Measurements from ENCODE around the gene SCIMP.
"Not testable (repeated sequence)": the region's sequence is repeated elsewhere in the genome, so short reads cannot be mapped to it uniquely, and the experiment has no call there.

Gene SCIMP

DNA sequence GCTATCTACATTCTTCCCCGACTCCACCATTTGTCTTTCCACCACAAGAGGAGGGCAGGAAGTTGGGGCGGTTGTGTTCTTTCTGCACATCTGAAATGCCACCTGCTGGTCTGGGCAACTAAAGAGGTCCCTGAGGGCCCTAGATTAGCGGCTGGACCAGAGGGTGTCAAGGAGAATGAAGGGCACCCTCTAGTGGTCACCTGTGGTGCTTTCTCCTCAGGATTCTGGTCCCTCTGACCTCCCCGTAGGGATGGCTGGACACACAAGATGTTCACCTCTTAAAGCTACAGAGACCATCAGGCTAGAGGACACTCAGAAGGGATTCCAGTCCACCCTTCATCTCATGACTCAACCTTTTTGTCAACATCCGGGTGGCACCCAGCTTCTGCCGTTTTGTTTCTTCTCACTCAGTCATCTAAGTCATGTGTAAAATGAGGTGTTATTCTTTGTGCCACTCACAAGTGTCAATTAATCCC lies 2.9 kb upstream of the SCIMP start:
- DNase-seq (ENCODE audit: low spot score): peak; percentile 67

DNA sequence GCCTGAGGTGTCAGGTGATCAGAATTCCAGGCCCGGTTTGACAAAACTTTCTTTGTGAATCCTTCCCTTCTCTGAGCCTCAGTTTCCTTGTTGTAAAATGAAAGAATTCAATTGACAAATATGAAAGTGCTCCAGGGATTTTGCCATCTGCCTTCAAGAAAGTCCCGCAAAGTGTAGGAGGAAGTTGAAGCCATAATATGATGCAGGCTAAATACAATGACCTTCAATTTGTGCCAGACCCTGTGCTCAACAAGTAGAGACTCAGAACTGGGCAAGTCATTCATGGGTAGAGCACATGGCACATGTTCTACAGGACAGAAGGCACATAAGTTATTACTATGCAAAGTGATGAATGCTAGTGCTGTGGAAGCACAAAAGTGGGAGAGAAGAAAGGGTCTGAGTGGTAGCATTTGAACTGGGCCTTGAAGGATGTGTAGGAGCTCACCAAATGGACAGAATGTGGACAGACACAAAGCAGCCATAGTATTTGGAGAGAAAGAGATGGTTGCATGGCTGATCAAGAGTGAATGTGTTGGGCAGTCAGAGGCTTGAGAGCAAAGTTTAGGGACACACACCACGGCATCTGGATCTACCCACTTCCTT lies 2.4 kb upstream of the SCIMP start:
- no peak for DNase-seq (ENCODE audit: low spot score)

DNA sequence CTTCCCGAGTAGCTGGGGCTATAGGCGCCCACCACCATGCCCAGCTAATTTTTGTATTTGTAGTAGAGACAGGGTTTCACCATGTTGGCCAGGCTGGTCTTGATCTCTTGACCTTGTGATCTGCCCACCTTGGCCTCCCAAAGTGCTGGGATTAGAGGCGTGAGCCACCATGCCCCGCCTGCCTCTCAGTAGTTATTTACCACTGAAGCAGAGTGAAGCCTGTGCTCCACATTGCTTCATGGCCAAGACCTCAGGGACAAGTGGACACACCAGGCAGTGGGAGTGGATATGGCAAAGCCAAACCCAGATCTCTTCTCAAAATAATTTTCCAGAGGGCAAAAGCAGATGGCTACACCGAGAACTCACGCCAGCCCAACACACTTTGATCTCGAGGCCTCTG lies 1.2 kb downstream of the SCIMP start:
- not testable (repeated sequence) for DNase-seq (ENCODE audit: low spot score)

DNA sequence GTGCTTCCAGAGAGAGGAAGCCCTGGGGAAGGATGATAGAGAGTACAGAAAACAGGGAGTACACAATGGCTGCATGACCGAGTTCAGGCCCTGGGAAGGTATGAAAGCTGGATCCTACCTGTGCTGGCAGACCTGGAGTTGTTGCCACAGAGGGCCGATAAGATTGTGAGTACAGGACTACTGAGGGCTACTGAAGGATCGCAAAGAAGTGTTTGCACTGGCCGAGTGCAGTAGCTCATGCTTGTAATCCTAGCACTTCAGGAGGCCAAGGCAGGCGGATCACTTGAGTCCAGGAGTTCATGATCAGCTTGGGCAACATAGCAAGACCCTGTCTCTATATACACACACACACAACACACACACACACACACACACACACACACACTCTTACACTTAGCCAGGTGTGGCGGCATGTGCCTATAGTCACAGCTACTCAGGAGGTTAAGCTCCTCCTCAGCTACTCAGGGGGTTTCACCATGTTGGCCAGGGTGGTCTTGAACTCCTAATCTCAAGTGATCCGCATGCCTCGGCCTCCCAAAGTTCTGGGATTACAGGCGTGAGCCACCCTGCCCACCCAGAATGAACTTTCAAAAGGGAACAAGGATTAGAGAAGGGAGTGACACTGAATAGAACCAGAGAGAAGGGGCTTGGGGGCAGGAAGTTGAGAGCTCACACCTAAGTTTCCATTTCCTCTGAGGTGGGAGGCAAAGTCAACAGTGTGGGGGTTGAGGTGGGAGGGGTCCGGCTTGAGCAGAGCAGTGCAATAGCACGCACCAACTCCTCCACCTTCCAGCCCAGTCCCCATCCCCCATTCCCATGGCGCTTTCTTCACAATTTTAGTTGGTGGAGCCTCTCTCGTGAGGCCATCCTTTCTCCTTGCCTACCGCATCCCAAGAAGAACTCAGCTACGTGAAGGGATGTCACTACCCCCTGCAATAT lies 7.5 kb downstream of the SCIMP start:
- no peak for DNase-seq (ENCODE audit: low spot score)

DNA sequence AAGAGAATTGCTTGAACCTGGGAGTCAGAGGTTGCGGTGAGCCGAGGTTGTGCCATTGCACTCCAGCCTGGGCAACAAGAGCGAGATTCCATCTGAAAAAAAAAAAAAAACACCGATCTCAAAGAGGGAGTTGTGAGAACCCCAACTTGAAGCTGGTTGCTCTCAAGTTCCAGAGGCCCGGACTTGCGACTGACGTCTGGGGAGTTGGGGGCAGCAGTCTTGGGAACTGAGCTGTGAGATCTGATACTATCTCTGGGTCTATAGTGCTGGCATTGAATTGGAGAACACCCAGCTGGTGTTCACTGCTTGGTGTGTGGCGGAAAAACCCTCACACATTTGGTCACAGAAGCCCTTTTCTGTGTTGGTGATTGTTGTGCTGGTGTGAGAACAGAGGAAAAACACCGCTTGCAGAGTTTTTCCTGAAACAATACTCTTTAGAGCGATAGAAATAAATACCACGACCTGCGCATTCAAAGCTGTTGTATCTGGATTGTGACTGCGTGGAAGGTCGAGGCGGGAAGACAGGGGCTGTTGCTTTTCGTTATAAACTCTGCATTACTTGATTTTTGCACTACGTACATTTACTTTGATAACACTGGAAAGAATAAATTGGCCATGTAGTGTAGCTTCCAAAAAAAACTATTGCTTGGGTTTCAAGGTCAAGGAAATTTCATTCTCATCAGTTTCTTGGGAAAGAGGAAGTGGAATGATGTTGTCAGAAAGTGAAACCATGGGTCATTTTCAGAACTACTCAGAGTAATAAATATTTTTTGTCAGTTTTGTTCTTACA lies 8.8 kb downstream of the SCIMP start:
- DNase-seq (ENCODE audit: low spot score): no peak

DNA sequence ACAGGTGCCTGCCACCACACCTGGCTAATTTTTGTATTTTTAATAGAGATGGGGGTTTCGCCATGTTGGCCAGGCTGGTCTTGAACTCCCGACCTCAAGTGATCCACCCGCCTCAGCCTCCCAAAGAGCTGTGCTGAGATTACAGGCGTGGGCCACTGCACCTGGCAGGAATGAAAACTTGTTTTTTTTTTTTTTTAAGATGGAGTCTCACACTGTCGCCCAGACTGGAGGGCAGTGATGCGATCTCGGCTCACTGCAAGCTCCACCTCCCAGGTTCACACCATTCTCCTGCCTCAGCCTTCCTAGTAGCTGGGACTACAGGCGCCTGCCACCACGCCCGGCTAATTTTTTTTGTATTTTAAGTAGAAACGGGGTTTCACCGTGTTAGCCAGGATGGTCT lies 12.7 kb downstream of the SCIMP start:
- not testable (repeated sequence) for DNase-seq (ENCODE audit: low spot score)

DNA sequence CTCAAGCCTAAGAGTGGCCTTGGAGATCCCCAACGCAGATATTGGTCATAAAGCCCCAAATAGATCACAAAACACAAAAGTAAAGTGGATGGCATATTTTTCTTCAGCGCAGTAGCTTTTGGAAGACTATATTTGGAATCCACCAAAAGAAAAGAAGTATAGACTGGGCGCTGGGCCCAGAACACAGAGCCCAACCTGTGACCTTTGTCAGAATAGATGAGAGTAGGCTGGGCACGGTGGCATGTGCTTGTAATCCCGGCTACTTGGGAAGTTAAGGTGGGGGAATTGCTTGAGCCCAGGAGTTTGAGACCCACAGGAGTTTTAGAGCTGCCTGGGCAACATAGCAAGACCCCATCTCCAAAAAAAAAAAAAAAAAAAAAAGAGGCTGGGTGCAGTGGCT lies 14.6 kb downstream of the SCIMP start:
- DNase-seq (ENCODE audit: low spot score): no peak

DNA sequence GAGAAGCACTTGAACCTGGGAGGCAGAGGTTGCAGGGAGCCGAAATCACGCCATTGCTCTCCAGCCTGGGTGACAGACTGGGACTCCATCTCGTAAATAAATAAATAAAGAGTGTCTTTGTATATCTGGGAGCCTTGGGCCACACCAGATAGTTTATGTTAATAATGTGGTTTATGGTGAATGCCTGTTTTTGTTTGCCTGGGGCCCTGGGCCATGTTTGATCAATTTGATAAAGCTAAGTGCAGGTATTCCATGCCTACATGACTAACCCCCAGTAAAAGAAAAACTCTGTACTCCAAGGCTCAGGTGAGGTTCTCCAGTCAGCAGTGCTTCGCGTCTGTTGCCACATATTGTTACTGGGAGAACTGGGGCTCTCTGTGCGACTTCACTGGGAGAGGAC lies 15.1 kb downstream of the SCIMP start:
- no peak for DNase-seq (ENCODE audit: low spot score)

DNA sequence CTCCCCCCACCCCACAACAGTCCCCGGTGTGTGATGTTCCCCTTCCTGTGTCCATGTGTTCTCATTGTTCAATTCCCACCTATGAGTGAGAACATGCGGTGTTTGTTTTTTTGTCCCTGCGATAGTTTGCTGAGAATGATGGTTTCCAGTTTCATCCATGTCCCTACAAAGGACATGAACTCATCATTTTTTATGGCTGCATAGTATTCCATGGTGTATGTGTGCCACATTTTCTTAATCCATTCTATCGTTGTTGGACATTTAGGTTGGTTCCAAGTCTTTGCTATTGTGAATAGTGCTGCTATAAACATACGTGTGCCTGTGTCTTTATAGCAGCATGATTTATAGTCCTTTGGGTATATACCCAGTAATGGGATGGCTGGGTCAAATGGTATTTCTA lies 17.1 kb downstream of the SCIMP start:
- not testable (repeated sequence) for DNase-seq (ENCODE audit: low spot score)

DNA sequence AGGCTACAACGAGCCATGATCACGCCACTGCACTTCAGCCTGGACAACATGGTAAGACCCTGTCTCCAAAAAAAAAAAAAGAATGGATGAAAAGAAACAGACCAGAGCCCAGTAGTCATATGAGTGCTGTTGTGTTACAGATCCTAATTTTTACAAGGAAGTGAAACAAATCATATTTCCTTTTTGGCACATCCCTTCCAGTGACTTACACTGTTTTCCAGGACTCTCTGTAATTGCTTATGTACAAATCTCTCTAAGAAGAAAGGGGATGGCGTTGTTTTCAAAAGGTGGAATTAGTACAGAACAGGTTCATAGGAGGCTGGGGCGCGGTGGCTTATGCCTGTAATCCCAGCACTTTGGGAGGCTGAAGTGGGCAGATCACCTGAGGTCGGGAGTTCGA lies 23.2 kb downstream of the SCIMP start:
- no peak for DNase-seq (ENCODE audit: low spot score)

DNA sequence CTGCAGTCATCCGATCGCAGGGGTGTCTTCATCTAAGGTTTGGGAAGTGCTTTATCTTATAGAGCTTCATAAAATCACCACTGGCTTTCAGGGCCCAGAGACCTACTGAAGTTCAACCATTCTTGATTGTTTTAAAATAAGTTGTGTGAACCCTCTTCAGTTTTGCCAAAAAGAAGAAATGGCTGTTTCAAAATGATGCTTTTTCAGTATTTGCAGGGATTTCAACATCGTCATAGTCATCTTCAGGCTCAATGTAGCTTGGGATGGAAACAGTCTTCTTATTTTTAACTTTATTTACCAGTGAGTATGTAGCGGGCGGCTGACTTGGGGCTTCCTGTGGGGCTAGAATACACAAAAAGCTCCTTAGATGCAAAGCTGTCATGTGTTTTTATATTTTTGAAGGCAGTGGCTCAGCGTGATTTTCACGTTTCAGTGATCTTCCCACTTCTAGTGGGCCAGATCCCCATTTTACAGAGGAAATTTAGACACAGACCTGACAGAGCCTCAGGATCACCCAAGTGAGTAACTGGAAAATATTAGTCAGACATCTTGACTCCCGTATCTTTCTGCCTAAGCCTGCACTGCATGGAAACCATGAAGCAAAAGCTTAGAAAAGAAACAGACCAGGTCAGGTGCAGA lies 23.9 kb downstream of the SCIMP start:
- no peak for DNase-seq (ENCODE audit: low spot score)

DNA sequence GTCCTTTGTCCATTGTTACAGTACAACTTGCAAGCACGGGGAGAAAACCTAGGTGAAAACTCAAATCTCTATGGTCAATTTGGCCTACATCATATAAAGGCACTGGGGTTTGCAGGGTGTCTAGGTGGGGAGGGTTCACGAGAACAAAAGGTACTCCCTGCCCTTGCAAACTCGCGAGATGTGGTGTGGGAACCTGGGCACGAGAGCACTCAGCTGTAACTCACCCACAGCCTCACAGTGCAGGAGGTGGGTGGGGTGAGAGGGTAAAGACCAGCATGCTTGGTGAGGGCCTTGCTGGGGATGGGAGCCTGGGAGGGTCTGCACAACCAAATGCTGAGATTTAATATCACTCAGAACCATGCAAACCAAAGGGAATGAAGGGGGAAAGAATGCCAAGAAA lies 24.6 kb downstream of the SCIMP start:
- DNase-seq (ENCODE audit: low spot score): no peak

DNA sequence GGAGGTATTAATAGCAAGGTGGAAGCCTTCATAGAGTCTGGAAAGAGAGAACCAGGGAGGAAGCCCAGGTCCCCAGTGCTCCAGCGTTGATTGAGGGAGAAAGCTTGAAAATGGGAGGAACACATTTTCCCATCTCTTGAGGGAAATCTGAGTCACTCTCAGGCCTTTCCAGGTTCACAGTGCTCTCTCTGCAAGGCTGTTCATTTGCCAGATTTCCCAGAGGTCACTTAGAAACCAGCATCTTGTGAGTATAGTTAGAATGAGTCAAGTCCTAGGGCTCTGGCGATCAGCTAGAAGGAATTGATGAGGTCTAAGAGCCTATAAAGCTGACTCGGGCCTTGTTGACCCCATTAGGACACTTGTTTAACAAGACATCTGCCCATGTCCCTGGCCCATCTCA lies 25.3 kb downstream of the SCIMP start:
- DNase-seq (ENCODE audit: low spot score): peak; percentile 29

DNA sequence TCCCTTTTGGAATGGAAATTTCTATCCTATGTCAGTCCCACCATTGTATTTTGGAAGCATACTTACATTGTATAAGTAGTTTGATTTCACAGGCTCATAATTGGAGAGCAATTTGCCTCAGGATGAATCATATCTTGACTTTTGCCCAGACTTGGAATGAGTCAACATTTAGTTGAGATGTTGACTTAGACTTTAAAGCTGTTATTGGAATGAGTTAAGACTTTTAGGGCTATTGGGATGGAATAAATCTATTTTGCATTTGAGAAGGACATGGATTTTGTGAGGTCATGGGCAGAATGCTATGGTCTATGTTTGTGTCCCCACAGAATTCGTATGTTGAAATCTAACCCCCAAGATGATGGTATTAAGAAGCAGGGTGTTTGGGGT lies 30.8 kb downstream of the SCIMP start:
- peak; percentile 37 for DNase-seq (ENCODE audit: low spot score)

DNA sequence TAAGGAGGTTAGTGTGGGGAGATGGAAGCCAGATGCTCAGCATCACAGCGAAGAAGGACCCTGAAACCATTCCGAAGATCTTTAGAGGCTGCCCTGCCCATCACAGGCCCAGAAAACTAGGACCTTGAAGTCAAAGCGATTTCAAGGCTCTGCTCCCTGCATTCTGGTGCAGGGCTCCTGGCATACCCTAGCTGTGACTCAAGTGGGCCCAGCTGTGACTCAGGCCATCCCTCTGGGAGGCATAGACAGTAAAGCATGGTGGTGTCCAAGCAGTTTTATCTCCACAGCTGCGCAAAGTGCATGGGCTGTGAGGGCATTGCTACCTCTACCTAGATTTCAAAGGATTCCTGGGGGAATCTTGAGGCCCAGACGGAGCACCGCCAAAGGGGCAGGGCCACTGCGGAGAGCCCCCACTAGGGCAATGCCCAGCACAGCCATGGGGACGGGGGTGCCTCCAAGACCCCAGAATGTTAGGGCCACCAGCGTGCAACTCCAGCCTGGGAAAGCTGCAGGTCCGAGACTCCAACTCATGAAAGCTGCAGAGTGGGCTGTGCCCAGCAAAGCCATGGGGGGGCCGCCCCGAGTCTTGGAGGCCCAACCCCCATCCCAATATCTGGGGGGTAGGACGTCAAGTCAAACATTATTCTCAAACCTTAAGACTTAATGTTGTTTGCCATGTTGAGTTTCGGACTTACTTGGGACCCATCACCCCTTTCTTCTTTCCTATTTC lies 31.3 kb downstream of the SCIMP start:
- DNase-seq (ENCODE audit: low spot score): peak; percentile 47

DNA sequence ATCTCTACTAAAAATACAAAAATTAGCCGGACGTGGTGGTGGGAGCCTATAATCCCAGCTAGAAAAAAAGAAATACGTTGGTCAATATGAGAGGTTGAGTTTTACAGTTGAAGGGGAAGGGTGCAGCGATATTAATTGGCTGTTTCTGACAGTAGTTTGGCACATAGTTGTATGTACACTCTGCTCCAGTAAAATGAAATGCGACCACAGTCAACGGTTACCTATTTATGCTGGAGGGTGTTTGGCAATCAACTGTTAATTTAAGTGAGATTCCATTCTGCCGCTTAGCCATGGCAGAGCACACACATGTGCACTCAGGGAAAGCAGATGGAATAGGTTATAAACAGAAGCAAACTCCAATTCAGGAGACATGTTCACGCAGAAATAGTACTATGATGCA lies 33.6 kb downstream of the SCIMP start:
- DNase-seq (ENCODE audit: low spot score): no peak

DNA sequence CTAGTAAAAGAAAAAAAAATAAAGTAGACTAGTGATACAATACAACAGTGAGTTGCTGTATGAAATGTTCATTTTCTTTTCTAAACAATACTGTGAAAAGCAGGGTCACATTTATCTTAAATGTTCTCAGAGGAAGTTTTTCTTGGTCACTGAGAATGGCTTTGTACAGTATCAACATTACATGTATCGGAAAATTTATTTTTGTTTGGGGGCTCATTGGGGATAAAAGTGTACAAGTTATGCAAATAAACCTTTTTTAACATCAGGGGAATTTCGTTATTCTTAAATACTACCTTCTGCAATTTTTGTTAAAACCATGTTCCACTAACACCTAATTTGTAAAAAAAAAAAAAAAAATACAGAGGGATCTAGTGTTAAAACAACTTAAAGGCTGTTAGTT lies 34.3 kb downstream of the SCIMP start:
- no peak for DNase-seq (ENCODE audit: low spot score)

DNA sequence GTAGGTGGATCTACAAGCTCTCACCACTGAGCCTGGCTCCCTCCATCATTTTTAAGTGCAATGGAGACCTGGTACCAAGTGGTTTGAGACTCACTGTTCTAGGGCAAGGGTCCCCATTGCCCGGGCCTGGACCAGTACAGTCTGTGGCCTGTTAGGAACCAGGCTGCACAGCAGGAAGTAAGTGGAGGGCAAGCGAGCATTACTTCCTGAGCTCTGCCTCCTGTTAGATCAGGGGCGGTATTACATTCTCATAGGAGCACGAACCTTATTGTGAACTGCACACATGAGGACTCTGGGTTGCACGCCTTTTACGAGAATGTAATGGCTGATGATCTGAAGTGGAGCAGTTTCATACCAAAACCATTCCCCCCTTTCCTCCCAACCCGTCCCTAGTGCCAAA lies 36.2 kb downstream of the SCIMP start:
- no peak for DNase-seq (ENCODE audit: low spot score)

DNA sequence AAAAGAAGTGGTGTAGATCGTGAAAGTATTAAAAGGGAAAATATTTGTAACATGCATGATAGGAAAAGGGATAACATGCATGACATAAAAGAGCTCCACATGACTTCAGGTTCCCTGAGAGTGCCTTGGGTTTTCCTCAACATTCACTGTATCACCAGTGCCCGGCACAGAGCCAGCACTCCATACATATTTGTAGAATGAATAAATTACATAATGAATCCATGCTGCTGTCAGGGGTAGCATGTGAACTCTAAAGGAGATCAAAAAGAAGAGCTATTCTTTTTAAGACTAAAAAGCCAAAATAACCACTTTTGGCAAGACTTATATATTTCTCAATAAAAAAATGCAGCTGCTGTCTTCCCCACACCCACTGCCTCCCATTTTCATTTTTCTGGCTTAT lies 40.3 kb downstream of the SCIMP start:
- DNase-seq (ENCODE audit: low spot score): no peak

DNA sequence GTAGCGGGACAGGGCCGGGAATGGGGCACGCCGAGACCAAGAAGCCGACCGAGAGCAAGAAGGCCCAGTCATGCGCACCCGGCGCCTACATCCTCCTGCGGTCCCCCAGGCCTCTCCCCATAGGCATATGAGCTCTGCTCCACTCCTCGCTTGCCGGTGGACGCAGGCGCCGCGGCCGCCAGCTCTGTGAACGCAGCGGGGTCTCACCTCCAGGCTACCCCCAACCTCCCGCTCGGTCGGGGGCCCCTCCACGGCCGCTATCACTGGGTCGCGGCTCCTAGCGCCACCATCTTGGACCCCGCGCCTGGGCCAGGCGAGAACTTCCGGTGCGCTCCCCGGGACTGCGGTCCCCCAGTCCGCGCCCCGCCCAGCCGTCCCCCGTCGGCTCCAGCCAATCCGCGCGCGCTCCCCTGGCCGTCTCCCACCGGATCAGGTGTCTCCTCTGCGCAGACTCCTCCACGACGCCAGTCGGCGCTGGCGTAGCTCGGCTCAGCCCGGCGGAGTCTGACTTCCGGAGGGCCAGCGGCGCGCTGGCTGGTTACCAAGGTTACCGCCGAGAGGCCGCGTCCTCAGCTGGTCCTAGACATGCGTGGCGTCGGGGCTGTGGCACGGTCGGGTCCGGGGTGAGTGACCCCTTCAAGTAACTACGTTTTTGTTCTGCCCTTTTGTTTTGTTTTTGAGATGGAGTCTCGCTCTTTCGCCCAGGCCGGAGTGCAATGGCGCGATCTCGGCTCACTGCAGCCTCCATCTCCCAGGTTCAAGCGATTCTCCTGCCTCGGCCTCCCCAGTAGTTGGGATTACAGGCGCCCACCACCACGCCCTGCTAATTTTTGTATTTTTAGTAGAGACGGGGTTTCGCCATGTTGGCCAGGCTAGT lies 42.9 kb downstream of the SCIMP start, which contains the start of gene ZNF594:
TSS of gene ZNF594 (minus strand) at position 328 of the 877 bp plus-strand sequence. CDS start 7,612 bp downstream, outside the sequence.
- peak; percentile 99 for DNase-seq (ENCODE audit: low spot score)
